NCI-H446 treated with DMSO at 0.1 percent for 48 hours (cell line): ENCODE data around the gene GPR146.
"Not testable (repeated sequence)": the region's sequence is repeated elsewhere in the genome, so short reads cannot be mapped to it uniquely, and the experiment has no call there.

Source experiments
- DNase-seq: peaks from one replicate; lab custom pipeline; 2025; lab: John Stamatoyannopoulos, UW

GPR146 gene

DNA sequence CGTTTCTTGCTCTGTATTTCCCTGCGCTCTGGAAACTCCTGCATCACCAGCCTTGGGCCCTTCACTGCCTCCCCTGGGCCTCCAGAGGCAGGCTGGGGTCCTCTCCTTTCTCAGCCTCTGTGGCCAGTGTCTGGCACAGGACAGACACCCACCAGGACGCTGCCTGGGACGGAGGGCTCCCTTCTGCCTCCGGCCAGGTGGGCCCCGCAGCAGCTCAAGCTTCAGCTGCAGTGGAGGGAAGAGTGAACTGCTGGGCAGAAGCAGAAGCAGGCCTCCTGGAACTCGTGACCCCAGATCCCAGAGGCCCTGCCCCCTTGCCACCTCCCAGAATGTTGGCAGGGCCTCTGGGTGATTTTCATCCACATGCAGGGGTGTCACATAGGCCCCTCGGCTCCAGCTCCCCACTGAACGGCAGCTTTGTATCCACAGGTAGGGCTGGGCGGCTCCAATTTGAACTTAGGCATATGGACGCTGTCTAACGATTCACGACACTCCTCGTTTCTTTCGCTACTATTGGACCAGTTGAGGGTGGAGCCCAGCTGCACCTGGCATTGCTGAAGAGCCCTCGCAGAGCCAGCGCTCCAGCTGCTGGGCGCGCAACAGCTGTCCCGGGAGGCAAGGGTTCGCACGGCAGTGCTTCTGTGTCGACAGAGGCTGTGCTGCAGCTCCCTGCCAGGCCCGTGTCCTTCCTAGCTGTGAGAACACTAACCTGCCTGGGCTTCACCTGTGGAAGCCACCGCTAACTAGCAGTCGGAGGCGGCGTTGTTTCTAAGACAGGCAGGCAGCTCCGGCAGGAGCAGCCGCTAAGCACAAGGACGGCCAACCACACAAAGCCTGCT is 18.4 kb upstream of the GPR146 start:
- DNase-seq, result no peak

DNA sequence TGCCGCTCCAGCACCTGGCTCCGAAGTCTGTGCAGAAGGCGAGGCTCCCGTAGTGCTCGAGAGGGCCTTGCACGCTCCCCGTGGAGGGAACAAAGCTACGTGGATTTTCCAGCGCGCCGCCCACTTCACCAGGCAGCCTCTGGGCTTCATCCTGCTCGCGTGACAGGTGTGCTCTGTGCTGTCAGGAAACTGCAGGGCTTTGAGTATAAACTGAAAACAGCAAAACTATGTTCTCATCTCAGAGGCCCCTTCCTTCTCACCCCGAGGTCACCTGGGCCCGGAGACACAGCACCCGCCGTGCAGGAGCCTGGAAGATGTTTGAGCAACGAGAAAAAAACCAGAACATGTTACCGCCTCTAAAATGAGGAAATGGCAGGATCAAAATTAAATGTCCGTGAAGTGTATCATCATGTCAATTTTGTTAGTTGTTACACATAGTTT is 17.6 kb upstream of the GPR146 start:
- DNase-seq, result no peak

GRCh38 chr7:1027242-1028043 is 16.9 kb upstream of the GPR146 start:
- no peak for DNase-seq

DNA sequence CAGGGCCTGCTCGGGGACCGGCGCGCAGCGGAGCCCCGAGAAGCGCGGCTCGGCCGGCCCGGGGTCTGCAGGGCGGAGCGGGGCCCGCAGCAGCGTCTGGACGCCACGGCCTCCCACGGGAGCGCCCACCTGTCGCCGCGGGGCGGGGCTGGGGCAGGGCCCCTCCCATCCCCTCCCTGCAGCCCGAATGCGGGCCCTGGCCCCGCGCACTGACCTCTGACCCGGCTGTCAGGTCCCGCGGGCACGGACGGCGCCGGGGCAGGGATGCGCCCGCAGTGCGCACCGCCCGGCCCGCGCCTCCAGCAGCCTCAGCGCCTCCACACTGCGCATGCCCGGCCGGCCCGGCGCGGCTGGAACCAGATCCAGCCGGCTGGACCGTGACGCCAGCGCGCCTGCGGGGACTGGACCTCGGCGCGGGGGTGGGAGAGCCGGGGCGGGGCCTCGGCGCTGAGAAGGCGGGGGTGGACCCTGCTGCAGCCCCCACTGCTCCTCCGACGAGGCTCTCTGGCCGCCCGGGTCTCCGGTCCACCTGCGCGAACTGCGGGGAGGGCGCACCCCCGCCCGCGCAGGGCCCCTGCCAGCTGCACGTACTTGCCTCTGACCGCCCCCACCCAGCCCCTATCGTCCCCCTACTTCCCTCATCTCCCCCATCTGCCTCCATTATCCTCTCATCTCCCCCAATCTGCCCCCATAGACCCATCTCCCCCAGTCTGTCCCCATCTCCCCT is 16.1 kb upstream of the GPR146 start:
- DNase-seq, result peak; percentile 69

DNA sequence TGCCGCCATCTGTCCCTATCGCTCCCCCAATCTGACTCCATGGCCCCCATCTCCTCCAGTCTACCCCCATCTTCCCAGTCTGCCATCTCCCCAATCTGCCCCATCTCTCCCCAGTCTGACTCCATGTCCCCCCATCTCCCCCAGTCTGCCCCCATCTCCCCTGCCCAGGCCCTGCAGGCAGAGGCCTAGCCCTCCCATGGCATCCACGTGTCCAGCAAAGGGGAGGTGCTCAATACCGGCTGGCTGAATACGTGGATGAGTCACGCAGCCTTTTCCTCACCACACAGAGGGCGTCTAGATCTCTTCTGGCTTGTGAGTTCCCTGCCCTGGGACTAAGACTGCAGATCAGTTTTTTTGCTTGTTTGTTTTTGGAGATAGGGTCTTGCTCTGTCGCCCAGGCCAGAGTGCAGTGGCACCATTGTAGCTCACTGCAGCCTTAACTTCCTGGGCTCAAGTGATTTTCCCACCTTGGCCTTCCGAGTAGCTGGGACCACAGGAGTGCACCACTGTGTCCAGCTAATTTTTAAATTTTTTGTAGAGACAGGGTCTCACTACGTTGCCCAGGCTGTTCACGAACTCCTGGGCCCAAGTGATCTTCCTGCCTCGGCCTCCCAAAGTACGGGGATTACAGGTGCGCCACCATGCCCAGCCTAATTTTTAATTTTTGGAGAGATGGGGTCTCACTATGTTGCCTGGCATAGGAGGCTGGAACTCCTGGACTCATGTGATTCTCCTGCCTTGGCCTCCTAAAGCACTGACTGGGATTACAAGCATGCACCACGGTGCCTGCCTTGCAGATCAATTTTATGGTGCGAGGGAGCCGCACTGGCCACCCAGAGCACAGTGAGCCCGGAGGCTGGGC is 15.3 kb upstream of the GPR146 start:
- peak; percentile 67 for DNase-seq

DNA sequence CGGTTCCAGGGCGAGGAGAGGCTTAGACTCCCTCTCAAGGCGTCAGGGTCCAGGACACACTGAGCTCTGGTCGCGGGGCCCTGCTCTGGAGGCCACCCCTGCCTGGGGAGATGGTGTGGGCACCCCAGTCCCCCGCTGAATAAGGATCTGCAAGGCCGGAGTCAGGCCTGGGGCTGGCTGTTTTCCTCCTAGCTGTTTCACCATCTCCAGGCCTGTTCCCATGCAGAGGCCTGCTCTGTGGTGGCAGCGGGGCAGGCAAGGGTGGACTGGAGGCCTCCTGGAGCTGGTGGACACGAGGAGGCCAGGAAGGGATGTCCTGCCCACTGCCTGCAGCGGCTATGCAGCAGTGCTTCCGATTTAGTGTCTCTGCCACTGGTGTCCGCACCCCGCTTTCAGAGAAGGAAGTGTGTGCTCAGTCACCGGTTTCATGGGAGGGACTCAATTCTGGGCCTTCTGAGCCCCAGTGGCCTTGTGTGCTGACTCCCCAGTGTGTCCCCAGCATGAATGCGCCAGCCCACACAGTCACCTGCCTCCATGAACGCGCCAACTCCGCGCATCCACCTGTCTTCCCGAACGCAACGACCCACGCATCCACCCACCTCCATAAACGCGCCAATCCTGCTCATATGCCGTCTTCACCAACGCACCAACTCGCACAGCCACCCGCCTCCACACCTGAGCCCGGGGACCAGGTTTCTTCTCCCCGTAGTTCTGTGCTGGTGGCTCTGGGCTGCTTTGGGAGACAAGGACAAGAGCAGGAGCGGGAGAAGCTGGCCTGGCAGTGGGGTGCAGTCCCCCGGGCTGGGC is 14.5 kb upstream of the GPR146 start:
- no peak for DNase-seq

- no peak for DNase-seq
These were observed 13.8 kb upstream of the GPR146 start for GRCh38 chr7:1030444-1031070.

DNA sequence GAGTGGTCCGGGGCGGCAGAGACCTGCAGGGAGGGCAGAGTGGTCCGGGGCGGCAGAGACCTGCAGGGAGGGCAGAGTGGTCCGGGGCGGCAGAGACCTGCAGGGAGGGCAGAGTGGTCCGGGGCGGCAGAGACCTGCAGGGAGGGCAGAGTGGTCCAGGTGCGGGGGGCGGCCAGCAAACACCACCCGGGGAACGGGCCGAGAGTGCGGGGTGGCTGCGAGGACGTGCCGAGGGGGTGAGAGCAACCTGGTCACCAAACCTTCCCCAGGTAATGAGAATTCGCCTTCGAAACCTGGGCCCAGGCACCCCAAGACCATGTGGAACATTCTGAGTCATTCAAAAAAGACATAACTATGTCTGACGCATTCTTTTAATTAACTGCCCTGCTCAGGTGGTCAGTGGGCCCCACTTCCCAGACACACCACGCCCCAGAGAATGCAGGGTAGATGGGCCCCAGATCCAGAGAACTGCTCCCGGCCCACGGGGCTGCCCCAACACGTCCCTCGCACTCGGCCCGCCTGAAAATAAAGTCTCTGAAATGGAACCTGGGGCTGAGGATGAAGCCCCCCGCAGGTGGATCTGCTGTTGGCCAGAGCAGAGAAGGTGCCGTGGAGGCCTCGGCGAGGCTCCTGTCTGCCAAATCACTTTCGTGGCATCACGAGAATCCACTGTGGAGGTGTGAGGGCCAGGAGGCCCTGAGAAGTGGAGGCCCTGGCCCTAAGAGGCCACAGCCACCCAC is 12.5 kb upstream of the GPR146 start:
- DNase-seq, result no peak

DNA sequence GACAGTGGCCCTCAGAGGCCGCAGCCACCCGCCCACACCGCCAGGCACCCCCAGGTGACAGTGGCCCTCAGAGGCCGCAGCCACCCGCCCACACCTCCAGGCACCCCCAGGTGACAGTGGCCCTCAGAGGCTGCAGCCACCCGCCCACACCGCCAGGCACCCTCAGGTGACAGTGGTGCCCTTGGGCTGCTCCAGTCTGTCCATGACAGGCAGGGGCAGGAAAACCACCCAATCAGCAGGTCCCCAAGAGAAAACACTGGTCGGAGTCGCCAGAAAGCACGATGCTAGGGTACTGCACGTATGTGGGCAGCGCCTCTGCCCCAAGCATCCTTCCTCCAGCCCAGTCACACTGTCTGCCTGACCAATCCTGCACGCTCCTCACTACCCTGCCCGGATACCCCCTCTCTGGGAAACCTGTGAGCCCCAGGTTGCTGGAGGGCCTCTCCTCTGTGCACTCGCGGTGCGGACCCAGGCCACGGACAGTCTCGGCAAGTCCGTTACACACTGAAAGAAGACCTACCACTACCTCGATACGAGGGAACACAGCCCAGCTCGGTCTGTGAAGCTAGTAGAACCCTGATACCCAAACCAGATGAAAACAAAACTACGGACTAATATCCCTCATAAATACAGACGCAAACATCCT is 11.7 kb upstream of the GPR146 start:
- DNase-seq, result no peak

DNA sequence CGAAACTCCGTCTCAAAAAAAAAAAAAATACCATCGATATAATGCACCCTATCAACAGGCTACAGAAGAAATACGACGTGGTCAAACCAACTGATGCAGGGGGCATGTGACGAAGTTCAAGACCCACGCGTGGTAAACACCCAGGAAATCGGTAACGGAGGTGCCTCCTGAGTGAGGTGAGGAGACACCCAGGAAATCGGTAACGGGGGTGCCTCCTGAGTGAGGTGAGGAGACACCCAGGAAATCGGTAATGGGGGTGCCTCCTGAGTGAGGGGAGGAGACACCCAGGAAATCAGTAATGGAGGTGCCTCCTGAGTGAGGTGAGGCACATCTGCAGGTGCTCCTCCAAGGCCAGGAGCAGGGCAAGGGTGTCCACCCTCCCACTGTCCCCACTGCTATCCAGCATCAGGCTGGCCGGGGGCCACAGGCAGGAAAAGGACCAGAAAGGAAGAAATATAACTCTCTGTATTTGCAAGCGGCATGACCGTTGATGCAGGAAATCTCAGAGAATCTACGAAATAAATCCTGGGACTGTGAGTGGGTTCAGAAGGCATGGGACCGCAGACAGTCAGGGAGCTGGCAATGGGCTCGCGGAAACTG is 10.7 kb upstream of the GPR146 start:
- no peak for DNase-seq

DNA sequence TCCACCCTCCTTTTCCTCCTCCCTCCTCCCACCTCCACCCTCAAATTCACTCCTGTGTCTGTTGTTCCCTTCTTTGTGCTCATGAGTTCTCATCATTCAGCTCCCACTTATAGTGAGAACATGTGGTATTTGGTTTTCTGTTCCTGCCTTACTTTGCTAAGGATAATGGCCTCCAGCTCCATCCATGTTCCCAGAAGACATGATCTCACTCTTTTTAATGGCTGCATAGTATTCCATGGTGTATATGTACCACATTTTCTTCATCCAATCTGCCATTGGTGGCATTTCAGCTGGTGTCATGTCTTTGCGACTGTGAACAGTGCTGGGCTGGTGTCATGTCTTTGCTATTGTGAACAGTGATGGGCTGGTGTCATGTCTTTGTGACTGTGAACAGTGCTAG is 9.6 kb upstream of the GPR146 start:
- not testable (repeated sequence) for DNase-seq

GRCh38 chr7:1036164-1036928 is 8.0 kb upstream of the GPR146 start:
- DNase-seq, result not testable (repeated sequence)

DNA sequence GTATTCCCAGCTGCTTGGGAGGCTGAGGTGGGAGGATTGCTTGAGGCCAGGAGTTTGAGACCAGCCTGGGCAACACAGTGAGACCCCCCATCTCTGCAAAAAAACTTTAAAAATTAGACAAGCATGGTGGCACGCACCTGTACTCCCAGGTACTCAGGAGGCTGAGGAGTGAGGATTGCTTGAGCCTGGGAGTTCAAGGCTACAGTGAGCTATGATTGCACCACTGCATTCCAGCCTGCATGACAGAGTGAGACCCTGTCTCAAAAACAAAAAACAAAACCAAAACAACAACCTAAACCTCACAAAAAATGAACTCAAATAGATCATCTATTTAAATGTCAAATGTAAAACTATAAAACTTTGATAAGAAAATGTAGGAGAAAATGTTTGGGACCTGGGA is 4.1 kb upstream of the GPR146 start:
- DNase-seq, result not testable (repeated sequence)

DNA sequence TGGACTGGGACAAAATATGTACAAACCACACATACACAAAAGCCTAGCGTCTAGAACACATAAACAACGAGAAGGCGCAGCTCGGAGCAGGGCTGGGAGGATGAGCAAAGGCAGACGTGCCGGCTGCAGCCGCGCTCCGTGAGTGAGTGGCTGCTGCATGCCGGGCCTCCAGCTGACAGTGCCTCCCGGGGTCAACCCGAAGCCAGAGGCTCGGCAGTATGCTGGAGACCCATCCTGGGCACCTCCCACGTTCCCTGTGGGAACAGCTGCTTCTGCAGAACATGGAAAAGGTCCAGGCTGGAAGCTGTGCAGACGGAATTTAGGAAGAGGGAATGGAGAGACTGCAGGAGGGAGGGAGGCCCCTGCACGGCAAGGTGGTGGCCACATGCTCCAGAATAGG is 3.6 kb upstream of the GPR146 start:
- DNase-seq, result peak; percentile 54

DNA sequence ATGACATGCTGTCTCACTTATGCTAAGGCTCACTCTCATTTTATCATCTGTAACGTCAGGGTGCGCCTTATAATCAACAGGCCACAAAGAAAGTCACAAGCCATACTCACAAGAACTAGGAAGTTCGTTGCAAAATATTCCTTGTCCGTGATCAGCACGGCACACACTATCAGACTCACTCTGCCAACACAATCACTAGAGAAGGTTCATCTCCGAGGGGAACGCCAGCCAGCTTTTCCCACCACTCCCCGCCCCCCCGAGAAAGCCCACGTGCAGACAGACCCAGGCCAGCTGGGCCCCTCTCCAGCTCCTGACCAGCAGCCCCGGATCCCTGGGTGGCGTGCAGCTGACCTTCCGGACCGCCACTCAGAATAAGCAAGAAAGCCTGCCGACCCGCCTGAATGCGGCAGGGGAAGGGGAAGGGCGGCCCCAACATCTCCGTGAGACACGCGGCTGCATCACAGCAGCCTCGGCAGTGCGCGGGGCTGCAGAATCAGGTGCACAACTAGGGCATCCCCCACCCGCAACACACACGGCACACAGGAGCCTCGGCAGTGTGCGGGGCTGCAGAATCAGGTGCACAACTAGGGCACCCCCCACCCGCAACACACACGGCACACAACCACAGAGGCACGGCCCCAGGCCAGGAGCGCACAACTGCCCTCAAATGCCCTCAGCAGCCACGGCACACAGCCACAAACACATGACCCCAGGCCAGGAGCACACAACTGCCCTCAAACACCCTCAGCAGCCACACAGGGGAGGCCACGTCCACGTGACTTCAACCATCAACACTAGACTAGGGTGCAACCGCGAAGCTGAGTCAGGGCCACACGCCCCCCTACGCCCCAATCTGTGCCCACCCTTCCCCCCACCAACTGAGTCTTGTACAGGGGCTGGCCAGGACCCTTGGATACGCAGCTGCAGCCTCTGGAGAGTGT is 2.5 kb upstream of the GPR146 start:
- no peak for DNase-seq

- DNase-seq, result no peak
These were observed 1.9 kb upstream of the GPR146 start for GRCh38 chr7:1042492-1042833.
